NB4 (cell line): ENCODE data around the gene DDI1.

Source experiments
- DNase-seq: peaks from one replicate; pipeline ENCODE4 v3.0.0; 2010; ENCODE audit warnings: low read depth
- H3K4me3 ChIP-seq: one replicate; pipeline ENCODE4 v1.5.1; 2011; ENCODE audit warnings: mild to moderate bottlenecking, low read depth, low read length, moderate library complexity
- CTCF ChIP-seq: IDR thresholded peaks from one replicate; pipeline ENCODE4 v1.5.1; 2012; ENCODE audit warnings: low read depth, low read length
- MAX ChIP-seq: IDR thresholded peaks from 2 replicates; pipeline ENCODE4 v1.6.1; 2011; ENCODE audit warnings: low read depth, low read length
- MYC ChIP-seq: IDR thresholded peaks from 2 replicates; pipeline ENCODE4 v1.6.1; 2011; ENCODE audit warnings: low read depth, low read length
- POLR2A ChIP-seq: IDR thresholded peaks from 2 replicates; pipeline ENCODE4 v1.6.1; 2011; ENCODE audit warnings: mild to moderate bottlenecking; ENCODE audit not compliant: insufficient read length; ENCODE audit errors: extremely low read depth

The DDI1 gene

GRCh38 chr11:104028476-104029263 lies 7.8 kb upstream of the DDI1 start:
- no peak overlapping the region for H3K4me3 ChIP-seq
- no peak for TF ChIP-seq CTCF
- no peak for TF ChIP-seq MAX
- TF ChIP-seq MYC, result no peak
- TF ChIP-seq POLR2A, result no peak
- DNase-seq, result no peak

- no peak for DNase-seq
- TF ChIP-seq POLR2A, result no peak
- TF ChIP-seq MYC, result no peak
- TF ChIP-seq MAX, result no peak
- no peak for TF ChIP-seq CTCF
- H3K4me3 ChIP-seq, result no peak overlapping the region
These were observed 3.3 kb upstream of the DDI1 start for GRCh38 chr11:104033134-104033533.

GRCh38 chr11:104033561-104033960 lies 2.9 kb upstream of the DDI1 start:
- no peak overlapping the region for H3K4me3 ChIP-seq
- no peak for DNase-seq
- TF ChIP-seq MYC, result no peak
- TF ChIP-seq MAX, result no peak
- no peak for TF ChIP-seq POLR2A

- TF ChIP-seq CTCF, result no peak
- TF ChIP-seq MAX, result no peak
- no peak for TF ChIP-seq MYC
- DNase-seq, result no peak
- no peak overlapping the region for H3K4me3 ChIP-seq
These were observed 555 bp downstream of the DDI1 start for GRCh38 chr11:104036995-104037394.

GRCh38 chr11:104041792-104042191 lies 5.4 kb downstream of the DDI1 start:
- H3K4me3 ChIP-seq, result no peak overlapping the region
- TF ChIP-seq POLR2A (no peak), MAX (no peak), CTCF (no peak), MYC (no peak)
- DNase-seq, result no peak

- DNase-seq, result no peak
- no peak overlapping the region for H3K4me3 ChIP-seq
- TF ChIP-seq MAX (no peak), POLR2A (no peak), MYC (no peak), CTCF (no peak)
These were observed 6.7 kb downstream of the DDI1 start for GRCh38 chr11:104043142-104043541.
